GM12892 (cell line): ENCODE results near the gene CAPN1.

ENCODE experiments used
- POLR2A ChIP-seq: IDR thresholded peaks from 2 replicates; pipeline ENCODE4 v1.6.1; 2011; ENCODE audit warnings: low read depth, low read length, control low read depth
- POLR2AphosphoS5 ChIP-seq: IDR thresholded peaks from 2 replicates; pipeline ENCODE4 v1.6.1; 2011; ENCODE audit warnings: low read depth, low read length, control low read depth

- TF ChIP-seq POLR2AphosphoS5 (no peak), POLR2A (no peak)
These were observed 5.5 kb downstream of the CAPN1 start for GRCh38 chr11:65187146-65187675.
